ENCODE results near the gene CCNK. TPM values are rescaled to one million over a fixed set of nuclear protein-coding genes. Genes with fewer than 3 reads are reported as not detected.

Gene CCNK
- total RNA-seq, 1 experiment from 2014 or later = 84.7 TPM

- TF ChIP-seq KAT7 (CRISPR knock-in tag; IDR thresholded peaks at IDR 0.05; ENCODE audit: borderline replicate concordance) = no peak
- TF ChIP-seq ZNF396 (CRISPR knock-in tag; IDR thresholded peaks at IDR 0.05; ENCODE audit: borderline replicate concordance) = no peak
- no peak for TF ChIP-seq IRF2 (CRISPR knock-in tag; IDR thresholded peaks at IDR 0.05; ENCODE audit: borderline replicate concordance, low read depth)
- no peak for TF ChIP-seq USF1 (CRISPR knock-in tag; IDR thresholded peaks at IDR 0.05)
- no peak for TF ChIP-seq AFF4 (CRISPR knock-in tag; IDR thresholded peaks at IDR 0.05; ENCODE audit: borderline replicate concordance)
- no peak for TF ChIP-seq ZNF219 (CRISPR knock-in tag; IDR thresholded peaks at IDR 0.05; ENCODE audit: borderline replicate concordance)
- no peak for TF ChIP-seq USF2 (CRISPR knock-in tag; IDR thresholded peaks at IDR 0.05)
- no peak for TF ChIP-seq JAZF1 (CRISPR knock-in tag; IDR thresholded peaks at IDR 0.05)
Observed at GRCh38 chr14:99473458-99473857, 7.8 kb upstream of the CCNK start (continued).

- Mint-ChIP-seq H3K27me3 (ENCODE audit: low read depth) (no peaks in the 10 kb centered on the region), H3K4me3 (no peak overlapping the region), H3K27ac (peak overlapping the region; percentile 43), H3K36me3 (no peaks in the 10 kb centered on the region), H3K9me3 (no peaks in the 10 kb centered on the region), H3K4me1 (peaks cover 37% of the 10 kb centered on the region)
- 0 out of 2 replicates have a peak, but pooled peaks have one; percentile 16 for TF ChIP-seq MAX (CRISPR knock-in tag; IDR thresholded peaks at IDR 0.05)
- TF ChIP-seq ETV6 (CRISPR knock-in tag; IDR thresholded peaks at IDR 0.05) = no peak
- TF ChIP-seq GTF2I (CRISPR knock-in tag; conservative IDR thresholded peaks at IDR 0.05) = no peak
- no peak for TF ChIP-seq SMAD3 (CRISPR knock-in tag; IDR thresholded peaks at IDR 0.05; ENCODE audit: borderline replicate concordance)
- ChIA-PET CTCF (no interaction called here), POLR2A (no interaction called here)
- no peak for DNase-seq (ENCODE audit: low spot score)
- ATAC-seq = peak; percentile 57
Observed at GRCh38 chr14:99475179-99475578, 6.0 kb upstream of the CCNK start.

GRCh38 chr14:99475660-99476059 is 5.5 kb upstream of the CCNK start:
- Mint-ChIP-seq H3K27me3 (ENCODE audit: low read depth) (no peaks in the 10 kb centered on the region), H3K36me3 (no peaks in the 10 kb centered on the region), H3K4me1 (peaks cover 37% of the 10 kb centered on the region), H3K4me3 (no peak overlapping the region), H3K27ac (peak overlapping the region; percentile 43), H3K9me3 (no peaks in the 10 kb centered on the region)
- ATAC-seq (no peak), DNase-seq (ENCODE audit: low spot score) (no peak)
- ChIA-PET POLR2A (no interaction called here), CTCF (no interaction called here)
- TF ChIP-seq CBFB (CRISPR knock-in tag; IDR thresholded peaks at IDR 0.05; ENCODE audit: low read depth) (no peak), GABPB1 (CRISPR knock-in tag; IDR thresholded peaks at IDR 0.05) (0 out of 2 replicates have a peak, but pooled peaks have one; percentile 26)

GRCh38 chr14:99476864-99477263 is 4.3 kb upstream of the CCNK start:
- ATAC-seq (no peak), DNase-seq (ENCODE audit: low spot score) (no peak)
- Mint-ChIP-seq H3K27me3 (ENCODE audit: low read depth) (no peaks in the 10 kb centered on the region), H3K4me1 (peaks cover 37% of the 10 kb centered on the region), H3K4me3 (no peak overlapping the region), H3K27ac (peak overlapping the region; percentile 88; the same call in 1 of the 2 replicates), H3K36me3 (no peaks in the 10 kb centered on the region), H3K9me3 (no peaks in the 10 kb centered on the region)
- POLR2A ChIA-PET = no interaction called here
- TF ChIP-seq GABPB1 (CRISPR knock-in tag; IDR thresholded peaks at IDR 0.05) (no peak), FOXP1 (CRISPR knock-in tag; IDR thresholded peaks at IDR 0.05; ENCODE audit: borderline replicate concordance) (no peak), ATF1 (CRISPR knock-in tag; IDR thresholded peaks at IDR 0.05) (no peak), ESRRA (CRISPR knock-in tag; IDR thresholded peaks at IDR 0.05; ENCODE audit: borderline replicate concordance) (no peak), ZBTB21 (CRISPR knock-in tag; IDR thresholded peaks at IDR 0.05; ENCODE audit: borderline replicate concordance) (no peak)
- CTCF ChIA-PET = no interaction called here

Measured in WTC11 (cell line).